Measurements from ENCODE around the gene MICALL2.
"Not testable (repeated sequence)": the region's sequence is repeated elsewhere in the genome, so short reads cannot be mapped to it uniquely, and the experiment has no call there.

The MICALL2 gene

DNA sequence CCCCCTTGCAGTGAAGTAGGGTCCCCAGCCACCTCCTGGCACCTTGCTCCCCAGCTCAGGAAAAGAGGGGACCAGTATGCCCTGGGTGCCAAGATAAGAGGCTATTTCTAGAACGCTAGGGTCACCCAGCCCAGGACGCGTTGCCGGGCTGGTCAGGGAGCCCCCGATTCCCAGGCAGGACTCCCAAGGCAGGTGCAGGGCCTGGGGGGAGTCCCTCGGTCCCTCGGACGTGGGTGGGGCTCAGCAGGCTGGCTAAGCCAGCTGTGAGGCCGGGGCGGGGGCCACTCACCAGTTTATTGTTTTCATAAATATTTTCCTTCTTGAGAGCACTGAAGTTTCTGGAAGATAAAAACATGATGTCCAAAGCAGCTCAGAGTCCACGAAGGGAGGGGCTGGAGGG lies 9.3 kb downstream of the MICALL2 start:
- no peaks in the 10 kb centered on the region for H3K9me3 ChIP-seq (ENCODE audit: control insufficient read depth in 2 of 2, low read length in 2 of 2)
- H3K27ac ChIP-seq (ENCODE audit: low read depth in 2 of 2, low read length in 2 of 2) = peak overlapping the region; percentile 4 to 51
- H3K4me1 ChIP-seq (ENCODE audit: control insufficient read depth in 2 of 2, insufficient read depth in 2 of 2, low read length in 2 of 2) = peaks cover 9 to 14% of the 10 kb centered on the region in 2 donors
- no peak overlapping the region for H3K4me3 ChIP-seq (ENCODE audit: low read length in 2 of 2)
- H3K27me3 ChIP-seq (ENCODE audit: control insufficient read depth in 2 of 2, insufficient read depth in 2 of 2, low read length in 2 of 2) = no peaks in the 10 kb centered on the region
- peaks cover 0 to 4% of the 10 kb centered on the region in 2 donors for H3K36me3 ChIP-seq (ENCODE audit: control insufficient read depth in 2 of 2, insufficient read depth in 2 of 2, low read length in 2 of 2)
- H3K9ac ChIP-seq (ENCODE audit: low read depth in 1 of 2, low read length in 2 of 2) = no peak overlapping the region

DNA sequence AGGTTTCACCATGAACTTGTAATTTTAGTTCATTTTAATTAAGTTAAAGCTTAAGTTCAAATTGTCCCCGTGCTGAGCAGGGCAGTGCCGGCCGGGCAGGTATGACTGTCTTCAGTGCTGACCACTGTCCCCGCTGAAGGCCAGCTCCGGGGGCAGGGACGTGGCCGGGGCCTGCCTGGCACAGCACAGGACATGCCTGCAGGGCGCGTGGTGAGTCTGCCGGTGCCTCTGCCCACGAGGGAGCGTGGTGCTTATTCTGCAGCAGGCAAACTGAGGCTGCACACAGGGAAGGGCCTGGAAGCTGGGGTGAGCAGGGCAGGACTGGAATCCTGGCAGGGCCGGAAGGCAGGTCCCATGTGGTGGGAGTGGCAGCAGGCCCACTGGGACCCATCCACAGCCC lies 9.8 kb downstream of the MICALL2 start:
- peaks cover 0 to 4% of the 10 kb centered on the region in 2 donors for H3K36me3 ChIP-seq (ENCODE audit: control insufficient read depth in 2 of 2, insufficient read depth in 2 of 2, low read length in 2 of 2)
- H3K9ac ChIP-seq (ENCODE audit: low read depth in 1 of 2, low read length in 2 of 2) = no peak overlapping the region
- H3K27ac ChIP-seq (ENCODE audit: low read depth in 2 of 2, low read length in 2 of 2) = peak overlapping the region in 1 of 2 donors; percentile 4
- peaks cover 8 to 10% of the 10 kb centered on the region in 2 donors for H3K4me1 ChIP-seq (ENCODE audit: control insufficient read depth in 2 of 2, insufficient read depth in 2 of 2, low read length in 2 of 2)
- H3K9me3 ChIP-seq (ENCODE audit: control insufficient read depth in 2 of 2, low read length in 2 of 2) = no peaks in the 10 kb centered on the region
- H3K4me3 ChIP-seq (ENCODE audit: low read length in 2 of 2) = no peak overlapping the region
- no peaks in the 10 kb centered on the region for H3K27me3 ChIP-seq (ENCODE audit: control insufficient read depth in 2 of 2, insufficient read depth in 2 of 2, low read length in 2 of 2)

DNA sequence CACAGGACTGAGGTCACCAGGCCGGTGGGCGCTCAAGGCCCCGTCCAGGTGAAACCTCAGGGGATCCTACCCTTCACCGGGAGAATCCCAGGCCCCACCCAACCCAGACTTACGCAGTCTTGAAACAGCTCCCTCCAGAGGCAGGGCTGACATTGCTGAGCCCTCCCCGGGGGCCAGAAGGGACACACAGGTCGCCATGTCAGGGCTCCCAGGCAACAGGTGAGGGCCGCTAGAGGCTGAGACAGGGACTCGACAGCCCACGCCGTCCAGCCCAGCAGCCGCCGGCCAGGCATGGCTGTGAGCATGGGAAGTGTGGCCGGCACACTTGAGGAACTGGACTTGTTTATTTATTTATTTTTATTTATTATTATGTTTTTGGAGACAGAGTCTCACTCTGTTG lies 10.3 kb downstream of the MICALL2 start:
- H3K36me3 ChIP-seq (ENCODE audit: control insufficient read depth in 2 of 2, insufficient read depth in 2 of 2, low read length in 2 of 2) = peaks cover 0 to 4% of the 10 kb centered on the region in 2 donors
- no peak overlapping the region for H3K27ac ChIP-seq (ENCODE audit: low read depth in 2 of 2, low read length in 2 of 2)
- no peak overlapping the region for H3K4me3 ChIP-seq (ENCODE audit: low read length in 2 of 2)
- peaks cover 8 to 9% of the 10 kb centered on the region in 2 donors for H3K4me1 ChIP-seq (ENCODE audit: control insufficient read depth in 2 of 2, insufficient read depth in 2 of 2, low read length in 2 of 2)
- no peaks in the 10 kb centered on the region for H3K27me3 ChIP-seq (ENCODE audit: control insufficient read depth in 2 of 2, insufficient read depth in 2 of 2, low read length in 2 of 2)
- H3K9ac ChIP-seq (ENCODE audit: low read depth in 1 of 2, low read length in 2 of 2) = no peak overlapping the region
- no peaks in the 10 kb centered on the region for H3K9me3 ChIP-seq (ENCODE audit: control insufficient read depth in 2 of 2, low read length in 2 of 2)

DNA sequence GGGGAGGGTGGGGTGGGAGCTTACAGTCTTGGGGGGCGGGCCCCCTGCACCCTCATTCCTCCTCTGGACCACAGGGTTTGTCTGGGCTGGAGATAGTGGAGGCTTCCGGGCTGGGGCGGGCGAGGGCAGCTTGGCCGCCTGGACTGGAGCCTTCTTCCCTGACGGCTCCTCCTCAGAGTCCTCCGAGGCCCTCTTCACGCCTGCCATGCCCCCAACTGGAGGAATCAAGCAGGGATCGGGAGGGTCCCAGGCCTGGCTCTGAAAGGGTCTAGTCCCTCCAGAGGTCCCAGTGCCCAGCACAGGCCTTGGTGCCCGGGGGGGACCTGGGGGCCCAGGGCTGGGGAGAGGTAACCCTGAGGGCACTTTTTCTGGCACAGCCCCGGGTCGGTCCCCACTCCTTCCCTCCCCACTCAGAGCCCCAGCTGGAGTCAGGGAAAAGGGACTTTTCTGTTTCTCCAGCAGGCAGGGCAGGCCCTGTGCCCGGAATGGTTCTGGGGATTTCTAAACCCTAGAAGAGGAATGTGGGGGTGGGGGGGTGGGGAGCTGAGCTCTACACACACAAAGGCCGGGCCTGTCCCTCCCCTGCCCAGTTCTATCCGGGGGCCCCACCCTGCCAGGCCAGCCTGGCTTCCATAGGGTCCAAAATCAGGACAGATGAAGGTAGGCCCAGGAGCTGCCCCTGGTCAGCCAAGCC lies 11.6 kb downstream of the MICALL2 start:
- no peaks in the 10 kb centered on the region for H3K9me3 ChIP-seq (ENCODE audit: control insufficient read depth in 2 of 2, low read length in 2 of 2)
- no peak overlapping the region for H3K9ac ChIP-seq (ENCODE audit: low read depth in 1 of 2, low read length in 2 of 2)
- H3K4me1 ChIP-seq (ENCODE audit: control insufficient read depth in 2 of 2, insufficient read depth in 2 of 2, low read length in 2 of 2) = peaks cover 5% of the 10 kb centered on the region in 2 donors
- peaks cover 0 to 4% of the 10 kb centered on the region in 2 donors for H3K36me3 ChIP-seq (ENCODE audit: control insufficient read depth in 2 of 2, insufficient read depth in 2 of 2, low read length in 2 of 2)
- peak overlapping the region in 1 of 2 donors; percentile 48 for H3K27ac ChIP-seq (ENCODE audit: low read depth in 2 of 2, low read length in 2 of 2)
- no peak overlapping the region for H3K4me3 ChIP-seq (ENCODE audit: low read length in 2 of 2)
- no peaks in the 10 kb centered on the region for H3K27me3 ChIP-seq (ENCODE audit: control insufficient read depth in 2 of 2, insufficient read depth in 2 of 2, low read length in 2 of 2)

DNA sequence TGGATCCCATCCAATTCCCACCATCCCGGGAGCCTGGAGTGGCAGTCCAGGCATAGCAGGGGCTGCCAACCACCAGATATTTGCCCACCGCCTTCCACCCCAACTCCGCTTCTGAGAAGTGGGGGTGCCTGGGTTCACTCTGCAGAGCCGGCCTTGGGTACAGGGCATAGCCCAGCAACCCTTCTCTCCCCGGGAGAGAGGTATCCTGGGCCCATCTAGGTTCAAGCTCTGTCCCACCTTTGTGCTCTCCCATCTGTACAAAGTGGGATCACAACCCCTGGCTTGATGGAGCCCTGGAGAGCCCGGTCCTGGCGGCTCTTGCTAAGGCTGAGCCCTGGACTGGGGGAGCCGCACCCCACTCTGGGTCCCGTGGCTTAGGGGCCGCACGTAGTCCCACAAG lies 12.2 kb downstream of the MICALL2 start:
- Histone ChIP-seq H3K27me3 (ENCODE audit: control insufficient read depth in 2 of 2, insufficient read depth in 2 of 2, low read length in 2 of 2) (no peaks in the 10 kb centered on the region), H3K4me1 (ENCODE audit: control insufficient read depth in 2 of 2, insufficient read depth in 2 of 2, low read length in 2 of 2) (peaks cover 3 to 5% of the 10 kb centered on the region in 2 donors), H3K9me3 (ENCODE audit: control insufficient read depth in 2 of 2, low read length in 2 of 2) (no peaks in the 10 kb centered on the region), H3K27ac (ENCODE audit: low read depth in 2 of 2, low read length in 2 of 2) (no peak overlapping the region), H3K36me3 (ENCODE audit: control insufficient read depth in 2 of 2, insufficient read depth in 2 of 2, low read length in 2 of 2) (peaks cover 0 to 4% of the 10 kb centered on the region in 2 donors), H3K9ac (ENCODE audit: low read depth in 1 of 2, low read length in 2 of 2) (no peak overlapping the region), H3K4me3 (ENCODE audit: low read length in 2 of 2) (no peak overlapping the region)

DNA sequence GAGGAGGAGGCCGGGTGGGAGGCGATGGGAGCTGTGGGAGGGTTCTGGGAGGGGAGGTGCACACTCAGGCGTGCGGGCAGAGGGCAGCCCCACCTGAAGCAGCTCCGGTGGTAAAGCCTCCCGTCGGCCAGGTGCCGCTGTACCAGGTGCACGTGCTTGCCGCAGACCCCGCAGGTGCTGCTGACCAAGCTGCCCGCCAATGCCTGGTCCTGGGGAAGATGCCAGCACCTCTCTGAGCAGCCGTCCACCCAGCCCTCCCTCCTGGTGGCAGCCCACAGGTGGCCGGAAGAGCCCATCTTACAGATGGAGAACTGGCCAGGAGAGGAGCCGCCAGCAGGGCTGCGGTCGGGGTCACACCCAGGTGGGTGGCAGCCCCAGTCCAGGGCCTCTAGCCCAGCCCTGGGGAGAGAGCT lies 12.6 kb downstream of the MICALL2 start:
- Histone ChIP-seq H3K4me3 (ENCODE audit: low read length in 2 of 2) (no peak overlapping the region), H3K4me1 (ENCODE audit: control insufficient read depth in 2 of 2, insufficient read depth in 2 of 2, low read length in 2 of 2) (peaks cover 3 to 5% of the 10 kb centered on the region in 2 donors), H3K9ac (ENCODE audit: low read depth in 1 of 2, low read length in 2 of 2) (no peak overlapping the region), H3K27me3 (ENCODE audit: control insufficient read depth in 2 of 2, insufficient read depth in 2 of 2, low read length in 2 of 2) (no peaks in the 10 kb centered on the region), H3K36me3 (ENCODE audit: control insufficient read depth in 2 of 2, insufficient read depth in 2 of 2, low read length in 2 of 2) (peaks cover 2 to 4% of the 10 kb centered on the region in 2 donors), H3K9me3 (ENCODE audit: control insufficient read depth in 2 of 2, low read length in 2 of 2) (no peaks in the 10 kb centered on the region), H3K27ac (ENCODE audit: low read depth in 2 of 2, low read length in 2 of 2) (no peak overlapping the region)

DNA sequence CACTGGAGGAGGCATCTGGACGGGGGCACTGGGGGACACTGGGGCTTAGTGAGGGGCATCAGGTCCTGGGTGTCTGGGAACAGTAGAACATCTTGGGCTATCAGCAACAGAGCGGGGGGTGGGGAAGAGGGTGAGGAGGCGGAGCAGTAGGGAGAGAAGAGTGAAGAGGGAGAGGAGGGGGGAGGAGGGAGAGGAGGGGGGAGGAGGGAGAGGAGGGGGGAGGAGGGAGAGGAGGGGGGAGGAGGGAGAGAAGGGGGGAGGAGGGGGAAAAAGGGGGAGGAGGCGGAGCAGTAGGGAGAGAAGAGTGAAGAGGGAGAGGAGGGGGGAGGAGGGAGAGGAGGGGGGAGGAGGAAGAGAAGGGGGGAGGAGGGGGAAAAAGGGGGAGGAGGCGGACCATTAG lies 13.2 kb downstream of the MICALL2 start:
- not testable (repeated sequence) for H3K9ac ChIP-seq (ENCODE audit: low read depth in 1 of 2, low read length in 2 of 2); H3K27me3 ChIP-seq (ENCODE audit: control insufficient read depth in 2 of 2, insufficient read depth in 2 of 2, low read length in 2 of 2); H3K36me3 ChIP-seq (ENCODE audit: control insufficient read depth in 2 of 2, insufficient read depth in 2 of 2, low read length in 2 of 2); H3K27ac ChIP-seq (ENCODE audit: low read depth in 2 of 2, low read length in 2 of 2); H3K9me3 ChIP-seq (ENCODE audit: control insufficient read depth in 2 of 2, low read length in 2 of 2); H3K4me1 ChIP-seq (ENCODE audit: control insufficient read depth in 2 of 2, insufficient read depth in 2 of 2, low read length in 2 of 2); H3K4me3 ChIP-seq (ENCODE audit: low read length in 2 of 2)

DNA sequence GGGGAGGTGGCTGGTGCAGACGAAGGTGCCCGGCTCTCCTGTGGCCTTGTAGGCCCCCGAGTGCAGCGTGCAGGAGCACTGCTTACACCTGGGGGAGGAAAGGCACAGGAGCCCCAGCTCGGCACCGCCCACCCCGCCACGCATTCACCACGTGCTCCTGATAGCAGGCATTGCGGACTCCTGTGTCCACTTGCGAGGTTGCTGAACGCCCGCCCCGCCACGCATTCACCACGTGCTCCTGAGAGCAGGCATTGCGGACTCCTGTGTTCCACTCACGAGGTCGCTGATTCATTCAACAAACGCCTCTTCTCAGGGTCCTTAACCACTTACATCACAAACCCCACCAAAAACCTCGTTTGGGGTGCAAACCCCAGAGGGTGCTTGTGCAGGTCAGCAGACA lies 13.9 kb downstream of the MICALL2 start:
- no peaks in the 10 kb centered on the region for H3K9me3 ChIP-seq (ENCODE audit: control insufficient read depth in 2 of 2, low read length in 2 of 2)
- H3K36me3 ChIP-seq (ENCODE audit: control insufficient read depth in 2 of 2, insufficient read depth in 2 of 2, low read length in 2 of 2) = peaks cover 8 to 9% of the 10 kb centered on the region in 2 donors
- no peaks in the 10 kb centered on the region for H3K27me3 ChIP-seq (ENCODE audit: control insufficient read depth in 2 of 2, insufficient read depth in 2 of 2, low read length in 2 of 2)
- peaks cover 0 to 2% of the 10 kb centered on the region in 2 donors for H3K4me1 ChIP-seq (ENCODE audit: control insufficient read depth in 2 of 2, insufficient read depth in 2 of 2, low read length in 2 of 2)
- no peak overlapping the region for H3K27ac ChIP-seq (ENCODE audit: low read depth in 2 of 2, low read length in 2 of 2)
- H3K9ac ChIP-seq (ENCODE audit: low read depth in 1 of 2, low read length in 2 of 2) = no peak overlapping the region
- H3K4me3 ChIP-seq (ENCODE audit: low read length in 2 of 2) = no peak overlapping the region

DNA sequence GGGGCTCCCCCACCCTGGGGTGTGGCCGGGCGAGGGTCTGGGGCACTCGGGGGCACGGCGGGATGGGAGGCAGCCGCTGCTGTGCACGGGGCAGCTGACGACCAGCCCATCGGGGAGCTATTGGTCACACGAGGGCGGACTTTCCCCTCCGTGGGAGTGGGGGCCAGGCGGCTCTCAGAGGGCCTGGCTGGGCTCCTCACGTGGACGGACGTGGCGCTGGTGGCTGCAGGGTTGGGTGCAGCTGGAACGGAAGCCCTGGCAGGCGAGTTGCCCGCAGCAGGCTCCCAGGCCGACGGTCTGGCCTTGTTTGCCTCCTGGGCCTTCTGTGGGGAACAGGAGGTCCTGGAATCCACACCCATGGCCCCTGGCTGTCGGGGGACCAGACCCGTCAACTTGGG lies 14.3 kb downstream of the MICALL2 start:
- no peaks in the 10 kb centered on the region for H3K4me1 ChIP-seq (ENCODE audit: control insufficient read depth in 2 of 2, insufficient read depth in 2 of 2, low read length in 2 of 2)
- no peak overlapping the region for H3K27ac ChIP-seq (ENCODE audit: low read depth in 2 of 2, low read length in 2 of 2)
- no peak overlapping the region for H3K4me3 ChIP-seq (ENCODE audit: low read length in 2 of 2)
- H3K9ac ChIP-seq (ENCODE audit: low read depth in 1 of 2, low read length in 2 of 2) = no peak overlapping the region
- no peaks in the 10 kb centered on the region for H3K9me3 ChIP-seq (ENCODE audit: control insufficient read depth in 2 of 2, low read length in 2 of 2)
- H3K27me3 ChIP-seq (ENCODE audit: control insufficient read depth in 2 of 2, insufficient read depth in 2 of 2, low read length in 2 of 2) = no peaks in the 10 kb centered on the region
- H3K36me3 ChIP-seq (ENCODE audit: control insufficient read depth in 2 of 2, insufficient read depth in 2 of 2, low read length in 2 of 2) = peaks cover 9 to 13% of the 10 kb centered on the region in 2 donors

DNA sequence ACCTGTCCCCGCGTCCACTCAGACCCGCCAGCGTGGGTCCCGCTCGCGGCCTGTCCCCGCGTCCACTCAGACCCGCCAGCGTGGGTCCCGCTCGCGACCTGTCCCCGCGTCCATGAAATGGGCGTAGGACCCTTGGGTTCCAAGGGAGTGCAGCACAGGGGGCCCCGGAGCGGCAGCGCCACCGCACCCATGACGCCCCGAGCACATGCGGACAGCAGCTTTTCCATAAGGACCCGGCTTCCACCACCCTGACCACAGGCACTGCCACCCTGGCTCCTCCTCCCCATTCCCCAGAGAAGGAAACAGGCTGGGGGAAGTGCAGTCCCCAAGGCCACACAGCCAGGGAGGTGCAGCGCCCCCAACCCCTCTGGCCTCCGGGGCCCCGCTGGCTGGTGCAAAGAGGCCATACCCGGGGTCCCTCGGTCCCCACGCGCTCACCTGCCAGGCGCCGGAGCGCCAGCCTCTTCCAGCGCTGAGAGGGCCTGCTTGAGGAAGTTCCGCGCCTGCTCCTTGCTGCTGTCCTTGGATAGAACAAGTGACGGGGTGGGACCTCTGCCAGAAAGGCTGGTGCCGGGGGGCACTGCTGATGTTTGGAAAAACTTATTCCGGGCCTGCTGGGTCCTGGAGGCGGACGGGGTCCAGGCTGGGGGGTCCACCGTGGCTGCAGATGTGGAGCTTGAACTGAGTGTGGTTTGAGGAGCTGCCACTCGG lies 14.9 kb downstream of the MICALL2 start:
- peaks cover 12 to 13% of the 10 kb centered on the region in 2 donors for H3K36me3 ChIP-seq (ENCODE audit: control insufficient read depth in 2 of 2, insufficient read depth in 2 of 2, low read length in 2 of 2)
- no peak overlapping the region for H3K4me3 ChIP-seq (ENCODE audit: low read length in 2 of 2)
- H3K9me3 ChIP-seq (ENCODE audit: control insufficient read depth in 2 of 2, low read length in 2 of 2) = no peaks in the 10 kb centered on the region
- no peak overlapping the region for H3K9ac ChIP-seq (ENCODE audit: low read depth in 1 of 2, low read length in 2 of 2)
- no peaks in the 10 kb centered on the region for H3K4me1 ChIP-seq (ENCODE audit: control insufficient read depth in 2 of 2, insufficient read depth in 2 of 2, low read length in 2 of 2)
- H3K27ac ChIP-seq (ENCODE audit: low read depth in 2 of 2, low read length in 2 of 2) = no peak overlapping the region
- no peaks in the 10 kb centered on the region for H3K27me3 ChIP-seq (ENCODE audit: control insufficient read depth in 2 of 2, insufficient read depth in 2 of 2, low read length in 2 of 2)
